ENCODE results near the gene BCL6.

- TF ChIP-seq EZH2phosphoT487 (IDR thresholded peaks at IDR 0.05; ENCODE audit: unreplicated experiment) (no peak), EZH2 (IDR thresholded peaks at IDR 0.05; ENCODE audit: low read depth, unreplicated experiment) (no peak), CTCF (conservative IDR thresholded peaks at IDR 0.05; ENCODE audit: low read depth in 2 of 2) (no peak), POLR2AphosphoS5 (IDR thresholded peaks at IDR 0.05; ENCODE audit: low read depth) (no peak), REST (IDR thresholded peaks at IDR 0.05; ENCODE audit: unreplicated experiment) (no peak), JUNB (IDR thresholded peaks at IDR 0.05; ENCODE audit: unreplicated experiment) (no peak), ZNF331 (CRISPR knock-in tag; IDR thresholded peaks at IDR 0.05; ENCODE audit: low read depth) (no peak), CREB1 (CRISPR knock-in tag; IDR thresholded peaks at IDR 0.05; ENCODE audit: low read depth) (no peak), STAT1 (IDR thresholded peaks at IDR 0.05; ENCODE audit: unreplicated experiment) (no peak), NANOG (IDR thresholded peaks at IDR 0.05; ENCODE audit: borderline replicate concordance) (no peak)
- TF ChIP-seq, protein P1, sequence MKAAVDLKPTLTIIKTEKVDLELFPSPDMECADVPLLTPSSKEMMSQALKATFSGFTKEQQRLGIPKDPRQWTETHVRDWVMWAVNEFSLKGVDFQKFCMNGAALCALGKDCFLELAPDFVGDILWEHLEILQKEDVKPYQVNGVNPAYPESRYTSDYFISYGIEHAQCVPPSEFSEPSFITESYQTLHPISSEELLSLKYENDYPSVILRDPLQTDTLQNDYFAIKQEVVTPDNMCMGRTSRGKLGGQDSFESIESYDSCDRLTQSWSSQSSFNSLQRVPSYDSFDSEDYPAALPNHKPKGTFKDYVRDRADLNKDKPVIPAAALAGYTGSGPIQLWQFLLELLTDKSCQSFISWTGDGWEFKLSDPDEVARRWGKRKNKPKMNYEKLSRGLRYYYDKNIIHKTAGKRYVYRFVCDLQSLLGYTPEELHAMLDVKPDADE (IDR thresholded peaks at IDR 0.05), result no peak
Measured at GRCh38 chr3:187746442-187747281, 1.4 kb upstream of the BCL6 start.
